ENCODE data around the gene PIEZO1.
A peak's percentile ranks its signal among the peaks of the same experiment; 100 is the strongest.

Gene PIEZO1

GRCh38 chr16:88722784-88723506 lies 62.1 kb downstream of the PIEZO1 start:
- no peaks in the 10 kb centered on the region for H3K27me3 Mint-ChIP-seq
- no peaks in the 10 kb centered on the region for H3K9me3 Mint-ChIP-seq
- no peaks in the 10 kb centered on the region for H3K4me1 Mint-ChIP-seq
- H3K4me3 Mint-ChIP-seq: no peak overlapping the region
- H3K27ac Mint-ChIP-seq: no peak overlapping the region
- peaks cover 3% of the 10 kb centered on the region for H3K36me3 Mint-ChIP-seq

GRCh38 chr16:88721815-88722755 lies 62.9 kb downstream of the PIEZO1 start:
- Mint-ChIP-seq H3K4me3 (no peak overlapping the region), H3K4me1 (no peaks in the 10 kb centered on the region), H3K36me3 (peaks cover 5% of the 10 kb centered on the region), H3K27ac (no peak overlapping the region), H3K27me3 (no peaks in the 10 kb centered on the region), H3K9me3 (no peaks in the 10 kb centered on the region)

GRCh38 chr16:88721236-88721635 lies 63.8 kb downstream of the PIEZO1 start:
- peaks cover 5% of the 10 kb centered on the region for H3K36me3 Mint-ChIP-seq
- H3K27me3 Mint-ChIP-seq: no peaks in the 10 kb centered on the region
- no peaks in the 10 kb centered on the region for H3K4me1 Mint-ChIP-seq
- H3K27ac Mint-ChIP-seq: no peak overlapping the region
- no peaks in the 10 kb centered on the region for H3K9me3 Mint-ChIP-seq
- no peak overlapping the region for H3K4me3 Mint-ChIP-seq

GRCh38 chr16:88720396-88720970 lies 64.5 kb downstream of the PIEZO1 start:
- Mint-ChIP-seq H3K27ac (peak overlapping the region; percentile 59), H3K9me3 (no peaks in the 10 kb centered on the region), H3K36me3 (peaks cover 5% of the 10 kb centered on the region), H3K4me1 (no peaks in the 10 kb centered on the region), H3K27me3 (no peaks in the 10 kb centered on the region), H3K4me3 (no peak overlapping the region)

GRCh38 chr16:88719933-88720296 lies 65.1 kb downstream of the PIEZO1 start:
- Mint-ChIP-seq H3K36me3 (peaks cover 5% of the 10 kb centered on the region), H3K27ac (peak overlapping the region; percentile 30), H3K4me1 (no peaks in the 10 kb centered on the region), H3K9me3 (no peaks in the 10 kb centered on the region), H3K4me3 (no peak overlapping the region), H3K27me3 (no peaks in the 10 kb centered on the region)

- H3K4me1 Mint-ChIP-seq: no peaks in the 10 kb centered on the region
- H3K4me3 Mint-ChIP-seq: no peak overlapping the region
- H3K27ac Mint-ChIP-seq: no peak overlapping the region
- H3K9me3 Mint-ChIP-seq: no peaks in the 10 kb centered on the region
- H3K27me3 Mint-ChIP-seq: no peaks in the 10 kb centered on the region
- H3K36me3 Mint-ChIP-seq: peaks cover 5% of the 10 kb centered on the region
Observed at GRCh38 chr16:88719267-88719932, 65.6 kb downstream of the PIEZO1 start.

GRCh38 chr16:88718178-88718577 lies 66.8 kb downstream of the PIEZO1 start:
- H3K27ac Mint-ChIP-seq: peak overlapping the region; percentile 23
- H3K36me3 Mint-ChIP-seq: peaks cover 5% of the 10 kb centered on the region
- no peak overlapping the region for H3K4me3 Mint-ChIP-seq
- no peaks in the 10 kb centered on the region for H3K9me3 Mint-ChIP-seq
- no peaks in the 10 kb centered on the region for H3K27me3 Mint-ChIP-seq
- no peaks in the 10 kb centered on the region for H3K4me1 Mint-ChIP-seq

- Mint-ChIP-seq H3K4me1 (peaks cover 5% of the 10 kb centered on the region), H3K9me3 (no peaks in the 10 kb centered on the region), H3K27me3 (no peaks in the 10 kb centered on the region), H3K4me3 (no peak overlapping the region), H3K36me3 (peaks cover 5% of the 10 kb centered on the region), H3K27ac (no peak overlapping the region)
Observed at GRCh38 chr16:88716601-88717001, 68.4 kb downstream of the PIEZO1 start.

GRCh38 chr16:88716201-88716600 lies 68.8 kb downstream of the PIEZO1 start:
- H3K36me3 Mint-ChIP-seq: peaks cover 5% of the 10 kb centered on the region
- no peak overlapping the region for H3K4me3 Mint-ChIP-seq

GRCh38 chr16:88715312-88716190 lies 69.5 kb downstream of the PIEZO1 start:
- H3K4me3 Mint-ChIP-seq: no peak overlapping the region
- peaks cover 4% of the 10 kb centered on the region for H3K36me3 Mint-ChIP-seq
- H3K4me1 Mint-ChIP-seq: peaks cover 7% of the 10 kb centered on the region
- no peak overlapping the region for H3K27ac Mint-ChIP-seq
- no peaks in the 10 kb centered on the region for H3K27me3 Mint-ChIP-seq
- H3K9me3 Mint-ChIP-seq: no peaks in the 10 kb centered on the region

More at GRCh38 chr16:88716201-88716600, 68.8 kb downstream of the PIEZO1 start:
- no peaks in the 10 kb centered on the region for H3K27me3 Mint-ChIP-seq
- peaks cover 7% of the 10 kb centered on the region for H3K4me1 Mint-ChIP-seq
- H3K27ac Mint-ChIP-seq: no peak overlapping the region
- H3K9me3 Mint-ChIP-seq: no peaks in the 10 kb centered on the region

- Mint-ChIP-seq H3K36me3 (peaks cover 4% of the 10 kb centered on the region), H3K4me1 (peaks cover 8% of the 10 kb centered on the region), H3K27me3 (no peaks in the 10 kb centered on the region), H3K4me3 (no peak overlapping the region), H3K27ac (no peak overlapping the region), H3K9me3 (no peaks in the 10 kb centered on the region)
Observed at GRCh38 chr16:88714420-88715302, 70.4 kb downstream of the PIEZO1 start.

- H3K4me1 Mint-ChIP-seq: peaks cover 11% of the 10 kb centered on the region
- no peaks in the 10 kb centered on the region for H3K9me3 Mint-ChIP-seq
- peaks cover 2% of the 10 kb centered on the region for H3K36me3 Mint-ChIP-seq
- H3K4me3 Mint-ChIP-seq: no peak overlapping the region
- H3K27ac Mint-ChIP-seq: no peak overlapping the region
- H3K27me3 Mint-ChIP-seq: no peaks in the 10 kb centered on the region
Observed at GRCh38 chr16:88713568-88714419, 71.2 kb downstream of the PIEZO1 start.

- Mint-ChIP-seq H3K27me3 (no peaks in the 10 kb centered on the region), H3K4me1 (peaks cover 11% of the 10 kb centered on the region), H3K36me3 (peaks cover 2% of the 10 kb centered on the region), H3K27ac (no peak overlapping the region), H3K9me3 (no peaks in the 10 kb centered on the region), H3K4me3 (no peak overlapping the region)
Observed at GRCh38 chr16:88713054-88713453, 72.0 kb downstream of the PIEZO1 start.
